ENCODE measurements around the gene IER2. TPM values are rescaled to one million over a fixed set of nuclear protein-coding genes. Genes with fewer than 3 reads are reported as not detected.

IER2 gene
- total and polyA plus RNA-seq, 2 of the 8 experiments (the other 6 are each of a cell fraction or from before 2014, with no cell fraction given): 84.5 to 138 TPM

GRCh38 chr19:13149628-13150186 is 504 bp upstream of the IER2 start:
- H4K20me1 ChIP-seq (replicated peaks in 1 of 2; ENCODE audit: control insufficient read depth in 1 of 2, insufficient read depth in 2 of 2, low read length in 2 of 2): peaks cover 7 to 16% of the 10 kb centered on the region in 2 experiments
- DNase-seq (ENCODE audit: low read depth in 1 of 2, low spot score in 2 of 2): peak in 1 of 2 experiments; percentile 72
- H3K79me1 ChIP-seq (ENCODE audit: low read depth, low read length): peaks cover 8% of the 10 kb centered on the region
- H2BK120ac ChIP-seq (replicated peaks; ENCODE audit: low read depth, low read length): no peak overlapping the region
- H3K79me2 ChIP-seq (ENCODE audit: control insufficient read depth in 1 of 2, insufficient read depth in 2 of 2, low read length in 2 of 2): peaks cover 17 to 42% of the 10 kb centered on the region in 2 experiments
- peak overlapping the region; percentile 59 for H3K56ac ChIP-seq (replicated peaks; ENCODE audit: insufficient read length, low read depth, low read length)
- 0 out of 2 replicates have a peak overlapping the region, but pooled peaks have one; percentile 50 for H2BK12ac ChIP-seq (ENCODE audit: low read depth, low read length)
- H3K4ac ChIP-seq (replicated peaks; ENCODE audit: insufficient read length, low read depth, low read length): peak overlapping the region; percentile 19
- 0 out of 2 replicates have a peak overlapping the region, but pooled peaks have one; percentile 32 for H2BK5ac ChIP-seq (ENCODE audit: low read depth, low read length)
- no peak overlapping the region for H3K14ac ChIP-seq (ENCODE audit: insufficient read length)
- H3K9ac ChIP-seq (replicated peaks in 1 of 4; ENCODE audit: extremely low read depth in 1 of 4, low read depth in 3 of 4, low read length in 3 of 4): peak overlapping the region; percentile 35 to 62 (median 50); a peak in 6 of 7 replicates
- H3K27ac ChIP-seq (ENCODE audit: low read depth, low read length): no peak overlapping the region; the same call in 1 of the 2 replicates
- WGBS, 2 experiments (ENCODE audit: extremely low coverage in 1 of 2, insufficient coverage in 1 of 2, insufficient read length in 1 of 2, insufficient replicate concordance in 2 of 2, low coverage in 1 of 2, low lambda C conversion rate in 2 of 2, missing lambda C conversion rate in 1 of 2): 2% methylated on average over 36 of the region's 46 CpGs; no CpG with 5 or more reads in 1 of the 2 experiments
- H3K23ac ChIP-seq (ENCODE audit: insufficient read length): no peak overlapping the region
- peak overlapping the region; percentile 95; the same call in 1 of the 2 replicates for H2BK15ac ChIP-seq (ENCODE audit: low read length)
- FAIRE-seq: no peak
- peaks cover 0 to 6% (median under 1%) of the 10 kb centered on the region in 4 experiments; a peak in 2 of 7 replicates for H3K4me1 ChIP-seq (replicated peaks in 1 of 4; ENCODE audit: control insufficient read depth in 3 of 4, insufficient read depth in 4 of 4, low read length in 3 of 4)
- peak overlapping the region; percentile 48; the same call in 1 of the 2 replicates for H3K18ac ChIP-seq (ENCODE audit: extremely low read depth, low read length)
- peak overlapping the region; percentile 65 for H4K91ac ChIP-seq (replicated peaks; ENCODE audit: insufficient read length, low read length)
- no peak overlapping the region for H2AK5ac ChIP-seq (ENCODE audit: low read depth, low read length)
- H3K4me3 ChIP-seq (ENCODE audit: extremely low read depth in 1 of 4, insufficient read depth in 2 of 4, low read depth in 3 of 4, low read length in 4 of 4): peak overlapping the region; percentile 87 to 97 (median 94)
- H4K8ac ChIP-seq (ENCODE audit: extremely low read depth, insufficient read depth, low read length): peak overlapping the region; percentile 88
- H3K4me2 ChIP-seq (ENCODE audit: insufficient read depth in 1 of 2, low read depth in 2 of 2, low read length in 2 of 2): peak overlapping the region; percentile 82 to 91
- H3K9me3 ChIP-seq (ENCODE audit: insufficient read depth in 2 of 2, low read depth in 1 of 2, low read length in 1 of 2): no peaks in the 10 kb centered on the region
- CTCF ChIA-PET (ENCODE audit: partially characterized antibody): interaction anchor here (0.7 to 2.5 kb wide), 6 partner anchors 10 to 113 kb away, joined by 3 to 5 read pairs (median 4); no protein-coding TSS in a partner anchor
- peak overlapping the region; percentile 46 for H4K5ac ChIP-seq (ENCODE audit: insufficient read length, low read depth, low read length)
- no peak overlapping the region for H2BK20ac ChIP-seq (ENCODE audit: low read length)
- H3K23me2 ChIP-seq (ENCODE audit: low read depth, low read length): peaks cover 19% of the 10 kb centered on the region
- peaks cover 0 to 10% (median 4%) of the 10 kb centered on the region in 4 experiments; a peak in 3 of 8 replicates for H3K36me3 ChIP-seq (ENCODE audit: control insufficient read depth in 2 of 4, insufficient read depth in 4 of 4, low read length in 3 of 4)
- H3K27me3 ChIP-seq (replicated peaks in 1 of 4; ENCODE audit: control insufficient read depth in 3 of 4, extremely low read depth in 1 of 4, insufficient read depth in 3 of 4, low read length in 3 of 4): no peaks in the 10 kb centered on the region; a peak in 1 of 7 replicates
- POLR2A ChIA-PET (ENCODE audit: partially characterized antibody): interaction anchor here (0.9 to 9.6 kb wide), 14 partner anchors 8 to 211 kb away, joined by 3 to 530 read pairs (median 9); partner anchors contain the start of genes CALR, NACC1, RAD23A and TRMT1
- H2AFZ ChIP-seq (ENCODE audit: low read length): peak overlapping the region; percentile 18; the same call in 1 of the 2 replicates
- TF ChIP-seq KDM4A (IDR thresholded peaks at IDR 0.05; ENCODE audit: low read depth, low read length, severe bottlenecking) (peak; percentile 90), E2F6 (IDR thresholded peaks at IDR 0.05) (peak; percentile 33), TBP (IDR thresholded peaks at IDR 0.05; ENCODE audit: low read depth, low read length) (no peak), RBBP5 (IDR thresholded peaks at IDR 0.05; ENCODE audit: borderline replicate concordance, low read depth, low read length) (0 out of 2 replicates have a peak, but pooled peaks have one; percentile 33), PHF8 (conservative IDR thresholded peaks at IDR 0.05; ENCODE audit: low read depth, low read length) (peak; percentile 56), SUZ12 (IDR thresholded peaks at IDR 0.05; ENCODE audit: low read length) (0 out of 2 replicates have a peak, but pooled peaks have one; percentile 24), POLR2AphosphoS5 (IDR thresholded peaks at IDR 0.05; ENCODE audit: low read depth, low read length) (peak; percentile 64), BRCA1 (IDR thresholded peaks at IDR 0.05; ENCODE audit: low read depth, low read length) (no peak), POLR2A (IDR thresholded peaks at IDR 0.05; ENCODE audit: control extremely low read depth in 1 of 2, low read depth in 2 of 2, low read length in 2 of 2) (peak; percentile 43 to 47; a peak in 2 of 3 replicates), SIN3A (conservative IDR thresholded peaks at IDR 0.05 in 1 of 2, IDR thresholded peaks at IDR 0.05 in 1 of 2; ENCODE audit: low read depth in 1 of 2, low read length in 2 of 2) (0 out of 4 replicates have a peak, but pooled peaks of 1 of the 2 experiments have one; percentile 23)

All from H1 (cell line).